ENCODE measurements around the gene FAM83G.

- TF ChIP-seq EZH2 (IDR thresholded peaks at IDR 0.05; ENCODE audit: borderline replicate concordance): no peak
- TF ChIP-seq CTCF (IDR thresholded peaks at IDR 0.05; ENCODE audit: poor library complexity): no peak
Measured at GRCh38 chr17:18920911-18921441, 83.6 kb downstream of the FAM83G start.

Measured in hepatocyte (in vitro differentiated cells).